Measurements from ENCODE around the gene COBL. TPM values are rescaled to one million over a fixed set of nuclear protein-coding genes. Genes with fewer than 3 reads are reported as not detected.

Gene COBL
- total and polyA plus RNA-seq, 9 of the 15 experiments (the other 6 are each of a cell fraction or from before 2014, with no cell fraction given): 0.01 to 2.4 (median 0.09) TPM; not detected in 3

DNA sequence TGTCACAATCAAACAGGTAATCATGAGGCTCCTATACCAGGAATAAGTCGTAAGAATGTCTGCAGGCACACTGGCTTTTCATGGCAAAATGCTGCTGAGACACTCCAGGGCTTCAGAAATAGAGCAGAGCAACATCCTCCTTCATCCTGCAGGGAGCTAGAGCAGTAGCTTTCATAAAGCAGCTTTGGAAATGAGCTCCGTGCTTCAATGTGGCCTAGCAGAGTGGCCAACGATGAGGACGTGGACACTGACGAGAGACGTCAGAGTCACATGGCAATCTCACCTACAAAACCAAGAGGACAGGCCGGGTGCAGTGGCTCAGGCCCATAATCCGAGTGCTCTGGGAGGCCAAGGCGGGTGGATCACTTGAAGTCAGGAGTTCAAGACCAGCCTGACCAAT lies 9.8 kb downstream of the COBL start:
- DNase-seq (ENCODE audit: extremely low read depth in 1 of 4, low spot score in 3 of 4): no peak
- 1% methylated on average over 9 of the region's 9 CpGs for WGBS (ENCODE audit: insufficient coverage, low coverage, missing lambda C conversion rate)

DNA sequence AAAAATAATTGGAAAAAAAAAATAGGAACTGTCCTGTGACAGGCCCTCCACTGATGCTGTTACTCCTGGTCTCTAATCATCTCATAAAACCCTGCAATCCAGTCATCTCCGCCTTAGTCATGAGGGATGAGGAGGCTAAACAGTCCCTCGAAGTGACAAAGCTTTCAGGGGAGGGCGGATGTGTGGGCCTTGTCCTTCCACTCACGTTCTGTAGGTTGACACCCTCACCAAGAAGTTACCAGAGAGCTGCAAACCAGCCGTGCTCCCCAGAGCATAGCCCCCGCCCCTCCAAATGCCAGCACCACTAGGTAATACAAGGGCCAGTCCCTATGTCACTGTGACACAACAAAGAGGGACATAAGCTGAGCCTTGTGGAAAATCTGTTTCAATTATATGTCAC lies 11.9 kb downstream of the COBL start:
- H3K27me3 ChIP-seq (ENCODE audit: control insufficient read depth in 2 of 2, insufficient read depth in 2 of 2, low read length in 2 of 2): peaks cover 22 to 57% of the 10 kb centered on the region in 2 experiments
- CTCF ChIA-PET (ENCODE audit: low intra/inter-chr PET ratio): no interaction called here
- H2AFZ ChIP-seq (ENCODE audit: low read depth, low read length): no peak overlapping the region
- POLR2A ChIA-PET: no interaction called here
- H3K4me3 ChIP-seq: no peak overlapping the region
- in situ Hi-C loops (cut with MboI) (no loop called here), intact Hi-C loops (cut with micrococcal nuclease) (no loop called here)
- BruUV-seq (replicated peaks): no TSS peak
- H3K9me3 ChIP-seq (replicated peaks; ENCODE audit: control insufficient read depth, insufficient read depth, low read depth, low read length): no peaks in the 10 kb centered on the region
- no peaks in the 10 kb centered on the region for H3K79me2 ChIP-seq (ENCODE audit: control insufficient read depth, insufficient read depth, low read length)
- H3K36me3 ChIP-seq (ENCODE audit: control insufficient read depth, insufficient read depth, low read length): no peaks in the 10 kb centered on the region
- no peak for TF ChIP-seq RHOXF2B (CRISPR knock-in tag; conservative IDR thresholded peaks at IDR 0.05)
- TF ChIP-seq U2AF2 (optimal IDR thresholded peaks at IDR 0.05; ENCODE audit: low read depth, low read length): no peak
- no peak for TF ChIP-seq HDGF (IDR thresholded peaks at IDR 0.05)
- TF ChIP-seq, protein P1, sequence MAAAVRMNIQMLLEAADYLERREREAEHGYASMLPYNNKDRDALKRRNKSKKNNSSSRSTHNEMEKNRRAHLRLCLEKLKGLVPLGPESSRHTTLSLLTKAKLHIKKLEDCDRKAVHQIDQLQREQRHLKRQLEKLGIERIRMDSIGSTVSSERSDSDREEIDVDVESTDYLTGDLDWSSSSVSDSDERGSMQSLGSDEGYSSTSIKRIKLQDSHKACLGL (CRISPR knock-in tag; IDR thresholded peaks at IDR 0.05; ENCODE audit: borderline replicate concordance, poor library complexity, severe bottlenecking): no peak
- no peak overlapping the region for H3K9ac ChIP-seq (ENCODE audit: insufficient read depth in 1 of 2, low read depth in 2 of 2, low read length in 2 of 2)
- H3K27ac ChIP-seq (ENCODE audit: extremely low read depth, low read depth, low read length): no peak overlapping the region
- H3K9me1 ChIP-seq (ENCODE audit: control insufficient read depth, insufficient read depth, low read length): no peaks in the 10 kb centered on the region
- no peaks in the 10 kb centered on the region; the same call in 1 of the 2 replicates for H4K20me1 ChIP-seq (replicated peaks; ENCODE audit: control insufficient read depth, insufficient read depth, low read length)
- FAIRE-seq (no peak), ATAC-seq (no peak), DNase-seq (ENCODE audit: extremely low read depth in 1 of 4, low spot score in 3 of 4) (no peak)
- H3K4me1 ChIP-seq (replicated peaks in 1 of 2; ENCODE audit: control insufficient read depth in 2 of 2, insufficient read depth in 2 of 2, low read length in 2 of 2): no peaks in the 10 kb centered on the region
- no peak overlapping the region for H3K4me2 ChIP-seq (ENCODE audit: insufficient read depth, low read length)
- WGBS (ENCODE audit: insufficient coverage, low coverage, missing lambda C conversion rate): 2% methylated on average over 6 of the region's 6 CpGs

More for the DNA sequence above, 9.8 kb downstream of the COBL start:
- Histone ChIP-seq H4K20me1 (replicated peaks; ENCODE audit: control insufficient read depth, insufficient read depth, low read length) (no peaks in the 10 kb centered on the region; the same call in 1 of the 2 replicates), H3K79me2 (ENCODE audit: control insufficient read depth, insufficient read depth, low read length) (no peaks in the 10 kb centered on the region), H3K4me3 (no peak overlapping the region), H3K9me3 (replicated peaks; ENCODE audit: control insufficient read depth, insufficient read depth, low read depth, low read length) (no peaks in the 10 kb centered on the region), H3K9me1 (ENCODE audit: control insufficient read depth, insufficient read depth, low read length) (no peaks in the 10 kb centered on the region), H3K36me3 (ENCODE audit: control insufficient read depth, insufficient read depth, low read length) (no peaks in the 10 kb centered on the region), H2AFZ (ENCODE audit: low read depth, low read length) (no peak overlapping the region), H3K27me3 (ENCODE audit: control insufficient read depth in 2 of 2, insufficient read depth in 2 of 2, low read length in 2 of 2) (peaks cover 22 to 52% of the 10 kb centered on the region in 2 experiments), H3K4me2 (ENCODE audit: insufficient read depth, low read length) (no peak overlapping the region), H3K4me1 (replicated peaks in 1 of 2; ENCODE audit: control insufficient read depth in 2 of 2, insufficient read depth in 2 of 2, low read length in 2 of 2) (no peaks in the 10 kb centered on the region), H3K9ac (ENCODE audit: insufficient read depth in 1 of 2, low read depth in 2 of 2, low read length in 2 of 2) (no peak overlapping the region), H3K27ac (ENCODE audit: extremely low read depth, low read depth, low read length) (no peak overlapping the region)
- FAIRE-seq (no peak), ATAC-seq (no peak)
- intact Hi-C loops (cut with micrococcal nuclease) (no loop called here), in situ Hi-C loops (cut with MboI) (no loop called here)
- CTCF ChIA-PET (ENCODE audit: low intra/inter-chr PET ratio): interaction anchor here (0.6 kb wide), 1 partner anchor 1088 kb away, joined by 3 read pairs; no protein-coding TSS in a partner anchor
- POLR2A ChIA-PET: no interaction called here
- no peak for TF ChIP-seq NCOR1 (IDR thresholded peaks at IDR 0.05)
- TF ChIP-seq, protein P2, sequence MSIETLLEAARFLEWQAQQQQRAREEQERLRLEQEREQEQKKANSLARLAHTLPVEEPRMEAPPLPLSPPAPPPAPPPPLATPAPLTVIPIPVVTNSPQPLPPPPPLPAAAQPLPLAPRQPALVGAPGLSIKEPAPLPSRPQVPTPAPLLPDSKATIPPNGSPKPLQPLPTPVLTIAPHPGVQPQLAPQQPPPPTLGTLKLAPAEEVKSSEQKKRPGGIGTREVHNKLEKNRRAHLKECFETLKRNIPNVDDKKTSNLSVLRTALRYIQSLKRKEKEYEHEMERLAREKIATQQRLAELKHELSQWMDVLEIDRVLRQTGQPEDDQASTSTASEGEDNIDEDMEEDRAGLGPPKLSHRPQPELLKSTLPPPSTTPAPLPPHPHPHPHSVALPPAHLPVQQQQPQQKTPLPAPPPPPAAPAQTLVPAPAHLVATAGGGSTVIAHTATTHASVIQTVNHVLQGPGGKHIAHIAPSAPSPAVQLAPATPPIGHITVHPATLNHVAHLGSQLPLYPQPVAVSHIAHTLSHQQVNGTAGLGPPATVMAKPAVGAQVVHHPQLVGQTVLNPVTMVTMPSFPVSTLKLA (conservative IDR thresholded peaks at IDR 0.05): no peak
- no peak for TF ChIP-seq XRCC3 (IDR thresholded peaks at IDR 0.05)
- no peak for TF ChIP-seq CBX1 (IDR thresholded peaks at IDR 0.05; ENCODE audit: low read depth)
- no TSS peak for BruUV-seq (replicated peaks)
